HG02623 (cell line): ENCODE results near the gene DRAXIN.

Experiments
- ATAC-seq: cut with Tn5 transposase; IDR thresholded peaks from one replicate; pipeline ENCODE4 v1.9.1; 2021; ENCODE audit warnings: moderate library complexity; ENCODE audit not compliant: unreplicated experiment

The DRAXIN gene

GRCh38 chr1:11654939-11655808 is 36.3 kb upstream of the DRAXIN start:
- no peak for ATAC-seq

GRCh38 chr1:11657654-11658053 is 33.9 kb upstream of the DRAXIN start:
- no peak for ATAC-seq

GRCh38 chr1:11658542-11658941 is 33.0 kb upstream of the DRAXIN start:
- no peak for ATAC-seq

- no peak for ATAC-seq
These were observed 31.8 kb upstream of the DRAXIN start for GRCh38 chr1:11659748-11660147.

GRCh38 chr1:11661103-11661502 is 30.4 kb upstream of the DRAXIN start:
- no peak for ATAC-seq

GRCh38 chr1:11664336-11665065 is 27.0 kb upstream of the DRAXIN start:
- ATAC-seq = peak; percentile 32

- no peak for ATAC-seq
These were observed 23.0 kb upstream of the DRAXIN start for GRCh38 chr1:11668516-11668915.

- no peak for ATAC-seq
These were observed 20.8 kb upstream of the DRAXIN start for GRCh38 chr1:11670747-11671146.

- no peak for ATAC-seq
These were observed 20.3 kb upstream of the DRAXIN start for GRCh38 chr1:11671205-11671543.

GRCh38 chr1:11671544-11672286 is 19.8 kb upstream of the DRAXIN start:
- ATAC-seq = no peak

- ATAC-seq = no peak
These were observed 18.3 kb upstream of the DRAXIN start for GRCh38 chr1:11673089-11673769.

- no peak for ATAC-seq
These were observed 17.0 kb upstream of the DRAXIN start for GRCh38 chr1:11674488-11674887.

- ATAC-seq = no peak
These were observed 16.2 kb upstream of the DRAXIN start for GRCh38 chr1:11675325-11675724.

GRCh38 chr1:11676386-11677103 is 15.0 kb upstream of the DRAXIN start:
- ATAC-seq = no peak

- no peak for ATAC-seq
These were observed 13.1 kb upstream of the DRAXIN start for GRCh38 chr1:11678442-11678841.

GRCh38 chr1:11680270-11681070 is 11.0 kb upstream of the DRAXIN start:
- ATAC-seq = no peak

- peak; percentile 86 for ATAC-seq
These were observed 10.3 kb upstream of the DRAXIN start, which contains the start of gene MAD2L2 for GRCh38 chr1:11681071-11681771. Gene MAD2L2 (minus strand): TSS chr1:11681148. CDS start chr1:11680601, 547 bp downstream.

- no peak for ATAC-seq
These were observed 9.2 kb upstream of the DRAXIN start for GRCh38 chr1:11682287-11682771.

- ATAC-seq = no peak
These were observed 8.7 kb upstream of the DRAXIN start for GRCh38 chr1:11682799-11683198.
